SK-N-SH treated with all-trans-retinoic acid at 6 μM for 48 hours (cell line): ENCODE data around the gene OTOG.

Experiments used
- ATAC-seq: fragments of 200-7000 bp; cut with Tn5 transposase; 3 replicates; pipeline ENCODE4 v1.9.1; 2020; ENCODE audit warnings: mild to moderate bottlenecking, moderate library complexity
- ARNTL ChIP-seq: fragments of 450-650 bp; formaldehyde crosslinking; IDR thresholded peaks from 2 replicates; pipeline ENCODE4 v1.5.0; 2020; ENCODE audit warnings: low read depth, mild to moderate bottlenecking, moderate library complexity, borderline replicate concordance
- CREB5 ChIP-seq: fragments of 250-450 bp; sonication (Bioruptor Pico); IDR thresholded peaks from 2 replicates; pipeline ENCODE4 v1.5.1; 2020; ENCODE audit warnings: low read depth, mild to moderate bottlenecking, moderate library complexity
- CSDC2 ChIP-seq: fragments of 250-450 bp; sonication (Bioruptor Pico); IDR thresholded peaks from 2 replicates; pipeline ENCODE4 v1.5.0; 2020; ENCODE audit warnings: mild to moderate bottlenecking, moderate library complexity
- ESRRG ChIP-seq: fragments of 250-450 bp; sonication (Bioruptor Pico); IDR thresholded peaks from 2 replicates; pipeline ENCODE4 v1.6.1; 2021; ENCODE audit warnings: mild to moderate bottlenecking
- GLIS3 ChIP-seq: fragments of 250-450 bp; sonication (Bioruptor Pico); IDR thresholded peaks from 2 replicates; pipeline ENCODE4 v1.5.0; 2020; ENCODE audit warnings: mild to moderate bottlenecking, moderate library complexity
- ISL1 ChIP-seq: fragments of 250-450 bp; sonication (Bioruptor Pico); IDR thresholded peaks from 2 replicates; pipeline ENCODE4 v2.1.2; 2022; ENCODE audit warnings: mild to moderate bottlenecking, moderate library complexity
- OSR1 ChIP-seq: fragments of 250-450 bp; sonication (Bioruptor Pico); IDR thresholded peaks from 2 replicates; pipeline ENCODE4 v1.8.0; 2022; ENCODE audit warnings: moderate library complexity, mild to moderate bottlenecking, inconsistent platforms
- PATZ1 ChIP-seq: fragments of 250-450 bp; sonication (Bioruptor Pico); IDR thresholded peaks from 2 replicates; pipeline ENCODE4 v1.8.0; 2020; ENCODE audit warnings: mild to moderate bottlenecking, moderate library complexity, borderline replicate concordance
- POU6F1 ChIP-seq: fragments of 250-450 bp; sonication (Bioruptor Pico); IDR thresholded peaks from 2 replicates; pipeline ENCODE4 v1.8.0; 2021; ENCODE audit warnings: low read depth, mild to moderate bottlenecking, moderate library complexity, borderline replicate concordance
- PPARA ChIP-seq: fragments of 250-450 bp; sonication (Bioruptor Pico); IDR thresholded peaks from 2 replicates; pipeline ENCODE4 v1.5.0; 2020; ENCODE audit warnings: mild to moderate bottlenecking, borderline replicate concordance
- RARB ChIP-seq: fragments of 250-450 bp; sonication (Bioruptor Pico); IDR thresholded peaks from 2 replicates; pipeline ENCODE4 v1.8.0; 2021; ENCODE audit warnings: mild to moderate bottlenecking, moderate library complexity
- SNAI2 ChIP-seq: fragments of 250-450 bp; sonication (Bioruptor Pico); IDR thresholded peaks from 2 replicates; pipeline ENCODE4 v1.5.0; 2020; ENCODE audit warnings: mild to moderate bottlenecking, moderate library complexity
- TCF4 ChIP-seq: fragments of 250-450 bp; sonication (Bioruptor Pico); IDR thresholded peaks from 2 replicates; pipeline ENCODE4 v1.8.0; 2021; ENCODE audit warnings: mild to moderate bottlenecking, moderate library complexity, borderline replicate concordance
- TOX ChIP-seq: fragments of 250-450 bp; sonication (Bioruptor Pico); IDR thresholded peaks from 2 replicates; pipeline ENCODE4 v1.8.0; 2021; ENCODE audit warnings: mild to moderate bottlenecking, moderate library complexity, borderline replicate concordance
- TSHZ2 ChIP-seq: fragments of 250-450 bp; sonication (Bioruptor Pico); IDR thresholded peaks from 2 replicates; pipeline ENCODE4 v1.5.0; 2020; ENCODE audit warnings: mild to moderate bottlenecking, moderate library complexity
- ZC3H10 ChIP-seq: fragments of 250-450 bp; sonication (Bioruptor Pico); IDR thresholded peaks from 2 replicates; pipeline ENCODE4 v1.5.1; 2021; ENCODE audit warnings: mild to moderate bottlenecking, moderate library complexity
- ZFP30 ChIP-seq: fragments of 450-650 bp; formaldehyde crosslinking; IDR thresholded peaks from 2 replicates; pipeline ENCODE4 v1.5.0; 2022; ENCODE audit warnings: mild to moderate bottlenecking, moderate library complexity
- ZNF565 ChIP-seq: fragments of 450-650 bp; formaldehyde crosslinking; conservative IDR thresholded peaks from 2 replicates; pipeline ENCODE4 v1.5.0; 2020; ENCODE audit warnings: low read depth, mild to moderate bottlenecking, moderate library complexity
- ZNF70 ChIP-seq: fragments of 450-650 bp; formaldehyde crosslinking; IDR thresholded peaks from 2 replicates; pipeline ENCODE4 v1.5.0; 2020; ENCODE audit warnings: mild to moderate bottlenecking, moderate library complexity
- ZNF8 ChIP-seq: fragments of 450-650 bp; formaldehyde crosslinking; IDR thresholded peaks from 2 replicates; pipeline ENCODE4 v1.5.0; 2020; ENCODE audit warnings: mild to moderate bottlenecking, moderate library complexity
- TF ChIP-seq, protein P1 (sequence below): fragments of 250-450 bp; sonication (Bioruptor Pico); IDR thresholded peaks from 2 replicates; pipeline ENCODE4 v1.5.1; 2021; ENCODE audit warnings: mild to moderate bottlenecking, moderate library complexity

OTOG gene

DNA sequence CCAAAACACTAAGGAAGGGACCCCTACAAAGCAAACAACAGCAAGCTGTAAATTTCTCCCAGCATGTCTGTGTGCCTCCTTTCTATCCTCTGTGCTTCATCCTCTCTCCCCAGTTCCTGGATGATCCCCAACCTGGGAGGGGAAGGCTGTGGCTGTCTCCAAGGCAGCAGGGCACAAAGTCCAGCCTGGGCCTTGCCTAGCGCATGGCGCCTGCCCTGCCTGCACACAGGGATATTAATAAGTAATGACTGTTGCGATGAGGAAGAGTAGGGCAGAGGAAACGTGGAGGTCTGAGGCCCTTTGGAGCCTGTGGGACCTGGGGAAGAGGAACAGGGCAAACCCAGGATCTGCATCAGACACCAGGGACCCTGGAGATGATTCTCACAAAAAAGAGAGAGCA is 4.8 kb upstream of the OTOG start:
- TF ChIP-seq CREB5 (CRISPR knock-in tag) (no peak), ZC3H10 (no peak), ZFP30 (no peak), RARB (CRISPR knock-in tag) (no peak), ARNTL (CRISPR knock-in tag) (no peak), TSHZ2 (CRISPR knock-in tag) (no peak), TCF4 (CRISPR knock-in tag) (no peak), GLIS3 (CRISPR knock-in tag) (no peak), ZNF8 (no peak), PPARA (no peak), ZNF565 (CRISPR knock-in tag) (no peak), OSR1 (CRISPR knock-in tag) (no peak), ESRRG (no peak), ZNF70 (CRISPR knock-in tag) (no peak), ISL1 (CRISPR knock-in tag) (no peak), CSDC2 (CRISPR knock-in tag) (no peak), PATZ1 (CRISPR knock-in tag) (no peak)
- TF ChIP-seq, all 23 proteins: peak for 0
- ATAC-seq, result no peak

DNA sequence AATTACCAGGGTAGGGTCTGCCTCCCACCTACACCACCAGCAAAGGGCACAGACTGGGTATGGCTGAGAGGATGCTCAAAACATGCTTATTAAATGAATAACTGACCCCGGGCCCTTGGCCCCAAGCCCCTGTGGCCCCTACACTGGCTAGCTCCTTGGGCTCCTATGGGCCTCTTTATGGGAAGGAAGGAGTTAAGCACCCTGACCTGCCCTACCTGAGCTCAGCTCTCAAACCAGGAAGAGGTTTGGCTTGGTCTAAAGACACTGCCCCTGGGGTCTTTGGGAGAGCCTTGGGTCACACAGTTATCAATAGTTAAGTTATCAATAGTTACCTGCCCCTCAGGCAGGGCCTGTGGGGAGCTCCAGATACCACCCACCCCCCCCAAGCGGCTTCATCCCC is 4.0 kb upstream of the OTOG start:
- ATAC-seq, result no peak
- no peak for TF ChIP-seq ESRRG
- TF ChIP-seq, protein P1, sequence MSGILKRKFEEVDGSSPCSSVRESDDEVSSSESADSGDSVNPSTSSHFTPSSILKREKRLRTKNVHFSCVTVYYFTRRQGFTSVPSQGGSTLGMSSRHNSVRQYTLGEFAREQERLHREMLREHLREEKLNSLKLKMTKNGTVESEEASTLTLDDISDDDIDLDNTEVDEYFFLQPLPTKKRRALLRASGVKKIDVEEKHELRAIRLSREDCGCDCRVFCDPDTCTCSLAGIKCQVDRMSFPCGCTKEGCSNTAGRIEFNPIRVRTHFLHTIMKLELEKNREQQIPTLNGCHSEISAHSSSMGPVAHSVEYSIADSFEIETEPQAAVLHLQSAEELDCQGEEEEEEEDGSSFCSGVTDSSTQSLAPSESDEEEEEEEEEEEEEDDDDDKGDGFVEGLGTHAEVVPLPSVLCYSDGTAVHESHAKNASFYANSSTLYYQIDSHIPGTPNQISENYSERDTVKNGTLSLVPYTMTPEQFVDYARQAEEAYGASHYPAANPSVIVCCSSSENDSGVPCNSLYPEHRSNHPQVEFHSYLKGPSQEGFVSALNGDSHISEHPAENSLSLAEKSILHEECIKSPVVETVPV (CRISPR knock-in tag), result no peak
- no peak for TF ChIP-seq PATZ1 (CRISPR knock-in tag)
- no peak for TF ChIP-seq ZC3H10
- TF ChIP-seq ARNTL (CRISPR knock-in tag), result no peak
- TF ChIP-seq ISL1 (CRISPR knock-in tag), result no peak
- TF ChIP-seq SNAI2 (CRISPR knock-in tag), result no peak
- no peak for TF ChIP-seq CSDC2 (CRISPR knock-in tag)
- no peak for TF ChIP-seq GLIS3 (CRISPR knock-in tag)
- no peak for TF ChIP-seq TOX
- TF ChIP-seq CREB5 (CRISPR knock-in tag), result no peak
- TF ChIP-seq OSR1 (CRISPR knock-in tag), result no peak
- TF ChIP-seq POU6F1 (CRISPR knock-in tag), result no peak
- TF ChIP-seq ZNF70 (CRISPR knock-in tag), result no peak
- TF ChIP-seq ZNF565 (CRISPR knock-in tag), result no peak
- TF ChIP-seq ZNF8, result no peak
- no peak for TF ChIP-seq RARB (CRISPR knock-in tag)
